WTC11 (cell line): ENCODE data around the gene AGMAT. TPM values are rescaled to one million over a fixed set of nuclear protein-coding genes. Genes with fewer than 3 reads are reported as not detected.
"Not testable (repeated sequence)": the region's sequence is repeated elsewhere in the genome, so short reads cannot be mapped to it uniquely, and the experiment has no call there.

Experiments used
- ATAC-seq: fragments of 200-7000 bp; cut with Tn5 transposase; 2 replicates; pipeline ENCODE4 v1.10.0; 2021; ENCODE audit warnings: mild to moderate bottlenecking, moderate library complexity
- CTCF ChIA-PET: fragments of 300-600 bp; sonication (Branson Sonifier 250); formaldehyde crosslinking; loops from one replicate; lab custom pipeline; 2021; ENCODE audit warnings: antibody characterized with exemption; lab: Charles Lee
- POLR2A ChIA-PET: fragments of 350-600 bp; sonication (Branson Sonifier 250); formaldehyde crosslinking; loops from one replicate; lab custom pipeline; 2021; ENCODE audit warnings: antibody characterized with exemption; lab: Charles Lee
- DNase-seq: peaks from one replicate; pipeline ENCODE4 v3.0.0; 2021; ENCODE audit warnings: low spot score
- H3K27ac Mint-ChIP-seq: 2 replicates; pipeline ENCODE4 v1.8.0; 2021; ENCODE audit warnings: mixed read lengths
- H3K27me3 Mint-ChIP-seq: 2 replicates; pipeline ENCODE4 v1.8.0; 2021; ENCODE audit warnings: low read depth, mild to moderate bottlenecking, moderate library complexity, mixed read lengths
- H3K36me3 Mint-ChIP-seq: 2 replicates; pipeline ENCODE4 v1.8.0; 2021; ENCODE audit warnings: mixed read lengths
- H3K4me1 Mint-ChIP-seq: 2 replicates; pipeline ENCODE4 v1.8.0; 2022; ENCODE audit warnings: mixed read lengths
- H3K4me3 Mint-ChIP-seq: 2 replicates; pipeline ENCODE4 v1.8.0; 2021; ENCODE audit warnings: mild to moderate bottlenecking, moderate library complexity, mixed read lengths
- H3K9me3 Mint-ChIP-seq: 2 replicates; pipeline ENCODE4 v1.8.0; 2021; ENCODE audit warnings: mixed read lengths
- ATF1 ChIP-seq: sonication (generic); formaldehyde crosslinking; IDR thresholded peaks from 2 replicates; pipeline ENCODE4 v1.8.1; 2023; ENCODE audit warnings: mild to moderate bottlenecking, moderate library complexity, missing genetic modification reagents
- ATF3 ChIP-seq: sonication (generic); formaldehyde crosslinking; conservative IDR thresholded peaks from 2 replicates; pipeline ENCODE4 v1.8.1; 2022; ENCODE audit warnings: mild to moderate bottlenecking, missing genetic modification reagents
- CREB1 ChIP-seq: sonication (generic); formaldehyde crosslinking; IDR thresholded peaks from 2 replicates; pipeline ENCODE4 v1.8.0; 2023; ENCODE audit warnings: mild to moderate bottlenecking, missing genetic modification reagents
- E2F5 ChIP-seq: sonication (generic); formaldehyde crosslinking; IDR thresholded peaks from 2 replicates; pipeline ENCODE4 v1.8.1; 2022; ENCODE audit warnings: mild to moderate bottlenecking, moderate library complexity, missing genetic modification reagents
- FOXK1 ChIP-seq: sonication (generic); formaldehyde crosslinking; IDR thresholded peaks from 2 replicates; pipeline ENCODE4 v1.8.0; 2022; ENCODE audit warnings: mild to moderate bottlenecking, moderate library complexity, missing genetic modification reagents
- FOXP4 ChIP-seq: sonication (generic); formaldehyde crosslinking; IDR thresholded peaks from 2 replicates; pipeline ENCODE4 v1.8.0; 2022; ENCODE audit warnings: mild to moderate bottlenecking, missing genetic modification reagents
- GABPB1 ChIP-seq: sonication (generic); formaldehyde crosslinking; IDR thresholded peaks from 2 replicates; pipeline ENCODE4 v1.8.1; 2023; ENCODE audit warnings: mild to moderate bottlenecking, missing genetic modification reagents
- MLX ChIP-seq: sonication (generic); formaldehyde crosslinking; IDR thresholded peaks from 2 replicates; pipeline ENCODE4 v1.8.1; 2023; ENCODE audit warnings: mild to moderate bottlenecking, missing genetic modification reagents, moderate library complexity
- MYBL2 ChIP-seq: sonication (generic); formaldehyde crosslinking; IDR thresholded peaks from 2 replicates; pipeline ENCODE4 v1.8.1; 2023; ENCODE audit warnings: mild to moderate bottlenecking, moderate library complexity, missing genetic modification reagents
- NR2C2 ChIP-seq: sonication (generic); formaldehyde crosslinking; IDR thresholded peaks from 2 replicates; pipeline ENCODE4 v1.8.0; 2022; ENCODE audit warnings: mild to moderate bottlenecking, missing genetic modification reagents
- SMAD4 ChIP-seq: sonication (generic); formaldehyde crosslinking; IDR thresholded peaks from 2 replicates; pipeline ENCODE4 v1.8.0; 2022; ENCODE audit warnings: mild to moderate bottlenecking, missing genetic modification reagents
- SOX15 ChIP-seq: fragments of 250-450 bp; sonication (Bioruptor Pico); IDR thresholded peaks from 2 replicates; pipeline ENCODE4 v1.9.0; 2021; ENCODE audit warnings: mild to moderate bottlenecking
- SP1 ChIP-seq: sonication (generic); formaldehyde crosslinking; conservative IDR thresholded peaks from 2 replicates; pipeline ENCODE4 v1.8.1; 2022; ENCODE audit warnings: missing genetic modification reagents
- ZMAT4 ChIP-seq: fragments of 250-450 bp; sonication (Bioruptor Pico); IDR thresholded peaks from 2 replicates; pipeline ENCODE4 v1.9.0; 2021; ENCODE audit warnings: mild to moderate bottlenecking
- total RNA-seq: library from RNA; stranded (reverse); gene quantifications from 3 replicates; pipeline ENCODE4 v1.2.3, GENCODE V29; 2021

The AGMAT gene
- total RNA-seq, 1 experiment from 2014 or later, result 5.5 TPM

- DNase-seq, result no peak
- TF ChIP-seq ATF3 (CRISPR knock-in tag) (no peak), E2F5 (CRISPR knock-in tag) (no peak), ATF1 (no peak), MLX (CRISPR knock-in tag) (no peak), NR2C2 (CRISPR knock-in tag) (no peak), SOX15 (CRISPR knock-in tag) (no peak), FOXP4 (CRISPR knock-in tag) (no peak), MYBL2 (CRISPR knock-in tag) (no peak), ZMAT4 (CRISPR knock-in tag) (no peak), FOXK1 (no peak), CREB1 (no peak)
- POLR2A ChIA-PET, result interaction anchor here (1.1 kb wide), 1 partner anchor 11 kb away, joined by 3 read pairs; no protein-coding TSS in a partner anchor
- Mint-ChIP-seq H3K9me3 (peaks cover 4% of the 10 kb centered on the region), H3K4me1 (no peaks in the 10 kb centered on the region), H3K27ac (no peak overlapping the region), H3K36me3 (no peaks in the 10 kb centered on the region), H3K27me3 (peaks cover 35% of the 10 kb centered on the region), H3K4me3 (no peak overlapping the region)
- CTCF ChIA-PET, result no interaction called here
- no peak for ATAC-seq
These were observed 24.8 kb upstream of the AGMAT start for GRCh38 chr1:15609631-15610030.

- Mint-ChIP-seq H3K9me3 (peaks cover 12% of the 10 kb centered on the region), H3K27me3 (peaks cover 48% of the 10 kb centered on the region), H3K4me1 (peaks cover 7% of the 10 kb centered on the region), H3K27ac (no peak overlapping the region), H3K36me3 (no peaks in the 10 kb centered on the region), H3K4me3 (no peak overlapping the region)
- DNase-seq (no peak), ATAC-seq (no peak)
- CTCF ChIA-PET, result no interaction called here
- POLR2A ChIA-PET, result no interaction called here
- no peak for TF ChIP-seq SMAD4 (CRISPR knock-in tag)
- peak; percentile 53; the same call in 1 of the 2 replicates for TF ChIP-seq GABPB1 (CRISPR knock-in tag)
- TF ChIP-seq SP1, result no peak
These were observed 20.8 kb upstream of the AGMAT start for GRCh38 chr1:15605398-15606383.

GRCh38 chr1:15604400-15604799 lies 19.5 kb upstream of the AGMAT start:
- POLR2A ChIA-PET, H3K9me3 Mint-ChIP-seq, H3K36me3 Mint-ChIP-seq, DNase-seq, CTCF ChIA-PET, ATAC-seq, H3K4me1 Mint-ChIP-seq, H3K4me3 Mint-ChIP-seq: not testable (repeated sequence)
- Mint-ChIP-seq H3K27ac (0 out of 2 replicates have a peak overlapping the region, but pooled peaks have one; percentile 31), H3K27me3 (peaks cover 41% of the 10 kb centered on the region)

- POLR2A ChIA-PET, result interaction anchor here (1.0 to 1.5 kb wide), 3 partner anchors 14 to 77 kb away, joined by 3 to 7 read pairs (median 5); no protein-coding TSS in a partner anchor
- not testable (repeated sequence) for H3K36me3 Mint-ChIP-seq, H3K4me1 Mint-ChIP-seq, H3K9me3 Mint-ChIP-seq, ATAC-seq, DNase-seq
- CTCF ChIA-PET, result interaction anchor here (1.0 to 1.2 kb wide), 3 partner anchors 9 to 154 kb away, joined by 3 to 7 read pairs (median 3); no protein-coding TSS in a partner anchor
- peak overlapping the region; percentile 69 for H3K4me3 Mint-ChIP-seq
- peak overlapping the region; percentile 31; the same call in 1 of the 2 replicates for H3K27ac Mint-ChIP-seq
- peaks cover 41% of the 10 kb centered on the region for H3K27me3 Mint-ChIP-seq
These were observed 19.1 kb upstream of the AGMAT start for GRCh38 chr1:15603966-15604282.
